Activated T-cell treated with anti-CD3 and anti-CD28 coated beads for 24 hours (primary cell): ENCODE data around the gene AGR2.

Experiments
- DNase-seq: peaks from one replicate; pipeline ENCODE4 v3.0.0-alpha.2; 2020; ENCODE audit warnings: low read depth

The AGR2 gene

GRCh38 chr7:16812542-16813231, 7.9 kb upstream of the AGR2 start:
- no peak for DNase-seq

GRCh38 chr7:16811551-16811950, 6.8 kb upstream of the AGR2 start:
- no peak for DNase-seq

DNA sequence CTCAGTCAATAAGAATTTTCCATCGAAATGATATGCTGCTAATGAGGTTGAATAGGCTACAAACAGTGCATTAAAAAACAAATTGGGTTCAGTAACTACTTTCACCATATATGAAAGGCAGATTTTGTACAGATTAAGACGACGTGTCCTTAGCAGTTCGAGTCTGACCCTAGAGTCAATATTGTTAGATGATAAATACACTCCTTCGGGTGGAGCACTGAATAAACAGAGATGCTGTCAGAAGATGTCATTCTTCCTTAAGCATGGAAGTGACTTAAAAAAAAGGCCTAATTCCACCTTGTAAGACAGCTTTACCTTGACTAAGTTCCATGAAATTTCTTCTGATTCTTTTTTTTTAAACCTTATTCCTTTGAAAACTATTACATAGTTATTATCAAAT, 5.8 kb upstream of the AGR2 start:
- DNase-seq: no peak

DNA sequence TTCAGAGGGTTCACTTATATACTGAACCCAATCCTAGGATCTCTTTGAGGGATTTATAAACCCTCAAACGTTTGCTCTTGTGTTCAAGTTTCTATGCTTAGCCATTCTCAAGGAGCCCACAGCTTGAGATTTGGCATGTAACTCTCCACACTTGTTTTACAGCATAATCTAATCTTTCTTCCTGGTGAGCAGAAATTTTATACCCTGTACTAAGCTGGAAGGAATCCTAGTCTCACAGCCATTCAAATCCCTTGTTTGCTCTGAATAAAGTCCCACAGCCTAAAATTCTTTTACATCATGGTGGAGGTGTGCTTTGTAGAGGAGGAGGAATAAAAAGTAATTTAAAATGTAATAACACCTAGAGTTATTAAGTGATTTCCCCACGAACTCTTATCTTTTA, 5.3 kb upstream of the AGR2 start:
- no peak for DNase-seq

DNA sequence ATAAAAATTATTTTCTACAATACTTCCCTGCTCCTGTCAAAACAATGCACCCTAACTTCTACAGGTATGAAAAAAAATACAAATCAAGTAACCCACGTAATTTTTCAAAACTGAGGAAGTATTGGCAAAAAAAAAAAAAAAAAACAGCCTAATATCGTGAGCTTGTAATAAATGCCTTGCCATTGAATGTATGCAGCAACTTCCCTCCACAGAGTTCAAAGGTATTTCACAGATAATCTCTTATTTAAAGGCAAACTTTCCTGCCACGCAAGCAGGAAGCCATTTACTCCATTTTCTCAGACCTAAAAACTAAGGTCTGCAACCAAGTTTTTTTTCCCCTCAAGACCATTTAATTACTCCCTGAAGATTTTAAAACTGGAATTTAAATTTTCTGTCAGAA, 642 bp upstream of the AGR2 start:
- DNase-seq: no peak

DNA sequence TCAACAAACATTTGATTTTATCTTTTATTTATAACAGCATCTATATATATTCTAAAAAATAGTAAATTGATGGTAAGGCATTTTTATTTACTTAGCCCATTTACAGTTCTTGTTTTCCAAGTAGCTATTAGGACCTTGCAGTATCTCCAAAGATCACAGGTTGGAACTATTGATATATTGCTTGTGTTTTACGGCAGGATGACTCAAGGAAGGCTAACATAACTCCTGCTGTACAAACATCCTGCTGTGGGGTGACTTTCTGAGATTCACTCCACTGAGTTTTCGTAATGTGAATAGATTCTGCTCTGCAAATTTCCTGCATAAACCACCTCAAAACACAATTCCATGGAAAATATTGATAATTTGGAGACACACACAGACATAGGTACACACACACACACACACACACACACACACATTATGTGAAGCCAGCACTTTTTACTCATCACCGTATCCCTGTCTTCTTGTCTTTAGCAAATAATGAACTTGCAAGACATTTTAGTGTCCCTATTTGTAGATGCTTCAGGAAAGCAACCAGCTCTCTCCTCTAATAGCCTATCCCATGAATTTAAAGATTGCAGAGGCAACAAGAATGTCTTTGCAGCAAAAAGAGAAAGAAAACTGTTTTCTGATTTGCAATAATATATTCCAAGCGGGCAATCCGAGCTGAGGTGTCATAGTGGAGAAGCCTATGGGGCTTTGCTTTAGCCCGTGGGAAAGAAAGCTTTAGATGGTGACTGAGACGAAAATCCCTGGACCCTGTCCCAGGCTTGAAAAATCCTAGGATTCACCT, 722 bp downstream of the AGR2 start:
- no peak for DNase-seq

- no peak for DNase-seq
Measured at GRCh38 chr7:16803125-16803524, 1.7 kb downstream of the AGR2 start.

DNA sequence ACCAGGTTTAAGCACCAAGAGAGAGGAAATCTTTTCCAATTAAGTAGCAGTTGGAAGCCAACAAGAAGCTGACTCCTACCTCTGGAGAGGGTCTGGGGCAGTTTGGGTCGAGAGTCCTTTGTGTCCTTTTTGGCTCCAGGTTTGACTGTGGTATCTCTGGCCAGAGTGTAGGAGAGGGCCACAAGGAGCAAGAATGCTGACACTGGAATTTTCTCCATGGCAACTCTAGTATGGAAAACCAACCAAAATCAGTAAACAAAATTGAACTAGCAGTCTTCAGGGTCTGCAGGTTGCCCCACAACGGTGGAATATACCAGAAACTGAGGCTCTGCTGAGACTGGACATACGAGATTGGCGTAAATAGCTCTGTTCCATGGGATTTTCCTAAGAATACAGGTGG, 3.2 kb downstream of the AGR2 start:
- no peak for DNase-seq

DNA sequence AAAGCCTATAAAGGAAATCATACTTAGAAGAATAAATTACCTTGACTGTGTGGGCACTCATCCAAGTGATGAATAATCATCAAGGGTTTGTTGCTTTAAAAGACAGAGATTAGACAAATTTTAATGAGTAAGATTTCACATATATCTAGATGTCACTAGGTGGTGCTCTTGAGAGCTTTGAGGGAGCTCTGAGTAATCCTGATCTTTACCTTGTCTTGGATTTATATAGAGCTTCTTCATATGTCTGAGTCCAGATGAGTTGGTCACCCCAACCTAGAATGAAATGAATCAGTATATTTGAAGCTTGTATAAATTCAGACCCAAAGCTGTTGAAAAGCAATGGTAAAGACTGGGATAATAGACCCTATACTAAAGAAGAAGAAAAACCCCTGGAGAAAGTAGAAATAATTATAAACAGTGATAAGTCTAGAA, 3.7 kb downstream of the AGR2 start:
- no peak for DNase-seq

GRCh38 chr7:16795624-16796023, 9.2 kb downstream of the AGR2 start:
- no peak for DNase-seq

GRCh38 chr7:16794986-16795385, 9.8 kb downstream of the AGR2 start:
- DNase-seq: no peak

DNA sequence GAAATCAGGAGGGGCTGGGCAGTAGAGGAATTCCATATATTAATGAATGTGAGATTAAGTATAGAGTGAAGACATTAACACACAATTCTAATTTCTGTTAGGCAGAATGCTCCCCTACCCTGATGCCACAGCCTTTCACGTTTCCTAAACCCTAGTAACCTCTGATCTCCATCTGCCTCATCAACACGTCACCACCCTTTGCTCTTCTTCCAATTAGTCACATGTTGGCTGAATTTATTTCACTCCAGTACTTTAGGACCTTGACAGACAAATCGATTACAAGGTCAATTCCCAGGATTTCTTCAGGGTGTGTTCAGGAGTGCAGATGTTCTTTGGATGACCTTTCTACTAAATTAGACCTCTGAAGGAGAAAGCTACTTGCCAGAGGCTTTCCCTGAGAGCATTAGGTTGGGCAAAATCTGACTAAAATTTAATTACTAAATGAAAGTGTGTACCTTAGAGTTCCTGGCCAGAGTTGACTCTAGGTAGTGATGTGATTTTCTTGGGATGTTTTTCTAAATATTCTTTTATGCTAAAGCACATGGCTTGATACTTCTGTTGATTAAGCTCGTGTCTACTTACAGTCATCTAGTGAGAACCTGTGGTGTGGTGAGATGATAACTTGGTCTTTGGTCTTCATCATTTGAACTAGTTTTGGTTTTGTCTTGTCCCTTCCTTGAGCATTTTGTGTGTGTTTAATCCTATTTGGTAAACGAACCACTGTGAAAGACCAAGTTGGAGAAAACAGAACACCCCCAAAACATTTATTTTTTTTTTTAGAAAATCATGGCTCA, 12.7 kb downstream of the AGR2 start:
- no peak for DNase-seq

- no peak for DNase-seq
Measured at GRCh38 chr7:16791071-16791470, 13.7 kb downstream of the AGR2 start.

DNA sequence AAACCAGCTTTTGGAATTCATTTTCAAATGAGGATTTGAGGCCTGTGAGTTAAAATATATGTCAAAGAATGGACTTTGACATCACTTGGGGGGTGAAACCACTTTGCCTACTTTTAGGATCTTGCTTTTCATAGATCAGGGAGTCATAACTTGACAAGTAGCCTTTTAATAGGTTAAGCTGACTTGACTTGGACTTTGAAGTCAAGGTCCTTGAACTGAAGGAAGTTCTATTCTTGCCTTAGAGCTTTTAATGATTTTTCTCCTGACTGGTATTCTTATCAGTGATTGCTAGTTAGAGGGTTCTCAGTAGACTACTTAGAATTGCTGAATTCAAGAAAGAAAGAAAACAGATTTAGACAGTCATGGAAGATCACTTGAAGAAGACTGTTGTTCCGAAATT, 17.7 kb downstream of the AGR2 start:
- no peak for DNase-seq

DNA sequence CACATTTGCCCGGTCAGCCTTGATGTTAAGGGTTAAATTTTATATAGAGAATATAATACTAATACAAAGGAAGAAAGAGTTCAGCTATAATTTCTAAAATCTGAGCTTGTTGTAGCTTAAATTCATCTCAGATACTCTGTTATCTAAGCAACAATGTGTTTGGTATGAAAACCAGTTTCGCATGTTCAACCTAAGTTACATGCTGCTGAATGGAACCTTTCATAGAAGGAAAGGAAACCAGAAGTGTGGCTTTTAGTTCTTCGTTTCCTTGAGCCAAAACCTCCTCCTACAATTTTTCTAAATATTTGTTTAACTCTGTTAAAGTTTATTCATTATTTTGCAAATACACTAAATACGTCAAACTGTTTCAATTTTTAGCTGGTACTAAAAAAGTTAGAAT, 18.5 kb downstream of the AGR2 start:
- DNase-seq: no peak

- DNase-seq: no peak
Measured at GRCh38 chr7:16785846-16786245, 19.0 kb downstream of the AGR2 start.

DNA sequence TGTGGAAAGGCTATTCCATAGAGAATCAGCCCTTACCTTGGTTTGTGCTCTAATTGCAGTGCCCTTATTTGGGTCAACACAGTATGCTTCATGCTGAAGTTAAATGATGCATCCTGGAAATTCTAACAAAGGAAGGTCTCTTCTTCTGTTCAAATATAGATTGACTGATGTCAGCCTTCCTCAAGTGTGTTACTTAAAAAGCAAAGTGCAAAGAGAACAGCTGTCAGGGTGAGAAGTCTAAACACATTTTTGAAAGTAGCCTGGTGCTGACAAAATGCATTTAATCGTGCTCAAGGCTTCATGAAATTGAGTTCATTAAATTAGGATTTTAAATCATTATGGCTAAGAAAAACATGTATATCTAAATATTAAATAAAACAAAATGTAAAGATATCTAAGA, 19.5 kb downstream of the AGR2 start:
- DNase-seq: no peak

GRCh38 chr7:16780596-16780995, 24.2 kb downstream of the AGR2 start:
- DNase-seq: no peak

GRCh38 chr7:16779051-16779450, 25.7 kb downstream of the AGR2 start:
- DNase-seq: no peak

DNA sequence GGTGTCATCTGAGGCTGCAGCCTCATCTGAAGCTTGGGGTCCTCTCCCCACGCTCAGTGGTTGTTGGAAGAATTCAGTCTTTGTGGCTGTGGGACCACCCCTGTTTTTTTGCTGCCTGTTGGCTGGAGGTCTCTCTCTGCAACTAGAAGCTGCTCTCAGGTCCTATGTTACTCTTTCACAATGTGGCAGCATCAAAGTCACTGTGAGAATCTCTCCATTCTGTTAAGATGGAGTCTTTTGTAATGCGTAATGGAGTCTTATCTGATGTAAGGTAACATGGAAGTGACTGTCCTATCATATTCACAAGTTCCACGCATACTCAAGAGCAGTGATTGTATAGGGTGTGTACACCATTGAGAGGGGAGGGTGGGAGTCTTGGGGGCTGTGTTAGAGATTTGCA, 26.3 kb downstream of the AGR2 start:
- no peak for DNase-seq

DNA sequence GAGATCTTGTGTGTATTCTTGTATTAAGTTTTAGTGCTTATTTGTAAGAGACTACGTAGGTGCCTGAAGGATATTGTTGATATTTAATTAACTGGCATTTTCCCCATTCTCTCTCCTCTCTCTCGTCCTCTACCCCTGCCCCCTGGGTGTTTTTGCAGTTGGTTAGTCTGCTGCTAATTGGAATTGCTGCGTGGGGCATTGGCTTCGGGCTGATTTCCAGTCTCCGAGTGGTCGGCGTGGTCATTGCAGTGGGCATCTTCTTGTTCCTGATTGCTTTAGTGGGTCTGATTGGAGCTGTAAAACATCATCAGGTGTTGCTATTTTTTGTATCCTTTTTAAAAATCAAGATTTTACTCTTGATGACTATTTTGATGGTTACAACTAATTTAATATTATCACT, 28.7 kb downstream of the AGR2 start:
- no peak for DNase-seq

- no peak for DNase-seq
Measured at GRCh38 chr7:16774986-16775385, 29.8 kb downstream of the AGR2 start.

- DNase-seq: no peak
Measured at GRCh38 chr7:16774294-16774693, 30.5 kb downstream of the AGR2 start.
